CMK (cell line): Measurements from ENCODE around the gene OPCML.

ENCODE experiments used
- DNase-seq: peaks from one replicate; pipeline ENCODE4 v3.0.0-alpha.2; 2010; ENCODE audit warnings: low read depth

OPCML gene

DNA sequence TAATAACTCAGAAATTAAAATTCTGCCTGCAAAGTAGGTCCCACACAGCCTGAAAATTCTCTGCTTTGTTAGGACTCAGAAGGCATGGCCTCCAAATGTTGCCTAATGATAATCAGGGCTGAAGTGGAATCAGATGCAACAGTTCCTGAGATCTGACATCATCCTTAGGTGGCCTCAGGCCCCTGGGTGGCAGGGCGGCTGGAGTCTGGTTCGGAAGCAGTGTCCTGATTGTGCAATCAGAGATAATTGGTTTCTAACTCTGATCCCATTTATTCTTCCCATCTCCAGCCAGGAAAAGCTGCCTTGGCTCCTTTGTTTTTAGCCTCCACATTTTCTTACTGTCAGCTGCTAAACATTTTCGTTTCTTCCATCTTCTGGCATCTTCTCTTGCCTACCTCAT lies 399.3 kb downstream of the OPCML start:
- DNase-seq: no peak

DNA sequence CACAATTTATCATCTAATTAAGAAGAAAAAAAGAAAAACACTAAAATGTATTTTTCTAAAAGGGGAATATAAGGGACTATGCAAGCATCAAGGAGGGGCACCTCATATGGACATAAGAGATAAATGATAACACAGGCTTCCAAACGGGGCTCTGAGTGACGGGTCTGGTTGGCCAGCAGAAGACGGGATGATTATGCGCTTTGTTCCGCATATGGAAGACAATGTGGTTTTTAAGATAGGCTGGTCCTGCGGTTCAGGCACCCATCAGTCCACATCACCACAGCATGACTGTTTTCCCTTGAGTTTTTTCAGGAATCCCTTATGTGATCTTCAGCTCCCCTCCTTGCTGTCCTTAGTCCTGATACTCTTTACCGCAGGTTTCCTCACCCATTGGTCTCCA lies 404.6 kb downstream of the OPCML start:
- peak; percentile 99 for DNase-seq

DNA sequence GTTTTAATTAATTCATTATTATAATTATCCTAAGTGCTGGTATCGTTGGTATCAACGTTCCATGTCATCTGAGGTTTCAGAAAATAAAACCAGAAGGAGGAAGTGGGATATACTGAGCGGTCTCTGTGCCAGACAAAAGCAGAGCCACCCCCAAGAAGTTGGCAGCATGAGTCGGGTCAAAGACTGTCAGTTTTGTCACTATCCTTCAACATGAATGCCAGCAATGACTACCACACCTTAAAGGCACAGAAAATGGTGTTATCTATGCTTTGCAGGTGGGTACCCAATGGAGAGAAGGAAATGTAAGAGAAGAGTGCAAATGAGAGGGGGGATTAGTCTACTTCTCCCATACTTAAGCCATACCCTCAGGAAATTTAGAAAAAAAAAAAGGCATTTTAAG lies 408.5 kb downstream of the OPCML start:
- DNase-seq: no peak

DNA sequence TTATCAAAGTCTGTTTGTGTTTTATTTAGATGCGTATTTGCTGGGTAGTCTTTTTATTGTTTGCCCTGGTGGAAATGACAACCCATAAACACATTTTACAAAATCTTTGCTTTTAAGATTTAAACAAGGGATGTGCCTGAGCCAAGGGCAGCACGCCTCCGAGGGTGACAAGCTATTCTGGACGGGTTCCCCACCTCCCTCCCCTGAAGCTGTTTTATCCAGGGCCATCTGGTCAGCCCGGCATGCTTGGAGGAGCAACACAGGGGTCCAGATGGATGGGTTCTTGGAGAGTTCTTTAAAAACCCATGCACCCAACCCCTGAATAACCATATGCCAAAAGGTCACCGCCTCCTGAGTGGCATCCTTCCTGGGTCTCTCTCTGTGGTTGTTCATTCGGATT lies 408.9 kb downstream of the OPCML start:
- no peak for DNase-seq

DNA sequence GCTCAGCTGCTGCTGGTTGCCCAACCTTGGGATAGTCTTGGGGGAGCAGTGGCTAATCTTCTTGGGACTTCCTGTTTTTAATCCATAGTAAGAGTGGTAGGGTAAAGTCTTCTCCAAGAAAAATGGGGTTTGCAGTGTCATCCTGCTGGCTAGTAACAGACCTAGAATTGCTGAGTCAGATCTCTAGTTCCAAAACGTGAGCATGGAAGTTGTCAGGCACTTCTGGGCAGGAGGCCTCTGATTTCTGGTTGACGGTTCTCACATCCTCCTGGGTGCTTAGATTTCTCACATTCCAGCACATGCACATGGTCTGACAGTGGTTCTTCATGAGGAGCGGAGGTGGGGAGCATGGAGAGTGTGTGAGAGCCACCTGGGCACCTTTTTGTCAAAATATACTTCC lies 410.0 kb downstream of the OPCML start:
- DNase-seq: no peak

DNA sequence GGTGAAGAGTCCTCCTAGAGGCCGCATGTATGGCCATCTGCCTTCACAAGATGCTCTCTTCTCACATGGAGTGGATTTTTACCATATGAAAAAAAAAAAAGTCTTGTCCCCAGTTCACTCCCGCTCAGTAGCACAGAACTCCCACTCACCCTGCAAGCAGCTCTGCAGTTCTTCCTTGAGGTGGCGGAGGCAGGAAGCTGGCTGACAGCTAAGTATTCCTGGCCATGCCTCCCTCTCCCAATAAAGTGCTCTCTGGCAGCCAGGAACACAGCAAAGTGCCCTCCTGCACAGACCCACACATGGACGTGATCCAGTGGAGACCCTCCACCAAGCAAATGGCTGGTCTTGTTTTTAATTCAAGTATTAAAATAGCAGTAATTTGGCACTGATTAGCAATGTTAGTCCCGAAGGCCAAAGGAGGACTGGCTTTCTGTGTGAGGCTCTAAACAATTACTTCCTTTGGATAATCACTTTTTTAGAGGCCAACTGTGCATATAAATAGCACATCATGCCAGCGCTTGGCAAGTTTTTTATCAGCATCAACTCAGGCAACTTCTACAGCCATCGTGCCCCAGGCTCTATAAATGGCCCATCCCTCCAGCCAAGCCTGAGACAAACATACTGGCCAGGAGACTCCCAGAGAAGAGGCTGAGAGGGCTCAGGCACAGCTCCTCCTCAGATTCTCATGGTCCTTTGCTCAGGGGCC lies 413.6 kb downstream of the OPCML start:
- no peak for DNase-seq

DNA sequence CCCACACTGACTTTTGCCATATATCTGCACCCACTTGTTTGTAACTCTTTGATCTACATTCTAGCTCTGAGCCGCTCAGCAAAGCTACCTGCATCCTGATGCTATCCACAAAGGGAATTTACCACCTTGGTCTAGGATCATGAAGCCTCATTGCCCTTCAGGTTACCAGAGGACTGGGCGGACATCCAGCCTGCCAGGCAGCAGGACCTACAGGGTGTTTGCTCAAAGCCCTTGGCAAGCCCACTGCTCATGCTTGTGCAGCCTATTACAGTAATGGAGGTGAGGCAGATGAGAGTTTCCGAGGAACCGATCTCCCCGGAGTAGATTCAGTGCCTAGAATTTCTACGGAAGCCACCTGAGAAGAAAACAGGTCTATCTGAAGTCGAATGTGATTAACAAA lies 417.2 kb downstream of the OPCML start:
- DNase-seq: no peak

DNA sequence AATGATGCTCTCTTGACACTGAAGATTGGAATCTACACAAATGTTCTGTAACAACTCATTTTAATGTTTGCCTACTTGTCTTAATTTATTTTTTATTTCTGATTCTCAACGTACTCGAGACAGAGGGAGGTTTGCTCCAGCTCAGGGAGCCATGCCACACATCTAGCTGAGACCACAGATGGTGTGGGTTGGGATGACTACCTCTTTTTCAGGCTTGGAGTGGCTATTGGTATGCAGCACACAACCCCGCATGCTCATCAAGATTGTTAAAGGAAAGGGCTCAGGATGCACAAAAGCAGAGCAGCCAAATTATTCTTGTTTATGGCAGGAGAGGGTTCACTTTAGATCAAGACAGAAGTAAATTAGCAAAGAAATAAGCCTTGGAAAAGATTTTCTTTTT lies 424.5 kb downstream of the OPCML start:
- DNase-seq: no peak

DNA sequence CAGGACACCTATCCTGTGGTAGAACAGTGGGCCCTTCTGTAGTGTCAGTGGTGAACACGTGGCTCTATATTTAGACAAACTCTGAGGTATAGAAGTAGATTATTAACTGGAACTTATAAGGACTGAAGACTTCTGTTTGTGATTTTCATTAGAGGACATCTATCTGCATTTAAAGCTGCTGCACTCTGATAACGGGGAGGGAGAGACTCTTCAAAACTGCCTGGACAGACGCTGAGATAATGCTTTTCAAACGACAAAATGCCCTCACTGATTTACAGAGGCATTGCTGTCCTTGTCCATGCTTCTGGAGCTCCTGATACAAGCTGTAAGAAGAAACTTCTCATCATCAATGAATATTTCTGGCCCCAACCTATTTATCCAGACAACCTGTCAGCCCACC lies 425.2 kb downstream of the OPCML start:
- no peak for DNase-seq

DNA sequence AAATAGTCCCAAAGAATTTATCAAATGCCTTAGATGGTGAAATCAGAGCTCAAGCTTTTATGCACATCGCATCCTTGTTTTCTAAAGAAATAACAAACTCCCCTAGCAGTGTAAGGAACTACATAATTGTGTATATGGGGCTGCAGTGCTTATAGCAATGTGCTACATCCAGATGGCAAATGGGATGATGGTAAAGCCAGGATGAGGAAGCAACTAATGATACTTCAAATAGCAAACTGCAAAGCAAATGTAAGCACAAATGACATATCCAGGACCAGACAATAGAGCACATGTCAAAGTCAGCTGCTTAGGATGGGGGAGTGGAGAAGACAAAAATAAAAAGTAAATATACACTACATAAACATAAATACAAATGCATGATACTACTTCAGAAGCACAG lies 425.9 kb downstream of the OPCML start:
- DNase-seq: no peak

DNA sequence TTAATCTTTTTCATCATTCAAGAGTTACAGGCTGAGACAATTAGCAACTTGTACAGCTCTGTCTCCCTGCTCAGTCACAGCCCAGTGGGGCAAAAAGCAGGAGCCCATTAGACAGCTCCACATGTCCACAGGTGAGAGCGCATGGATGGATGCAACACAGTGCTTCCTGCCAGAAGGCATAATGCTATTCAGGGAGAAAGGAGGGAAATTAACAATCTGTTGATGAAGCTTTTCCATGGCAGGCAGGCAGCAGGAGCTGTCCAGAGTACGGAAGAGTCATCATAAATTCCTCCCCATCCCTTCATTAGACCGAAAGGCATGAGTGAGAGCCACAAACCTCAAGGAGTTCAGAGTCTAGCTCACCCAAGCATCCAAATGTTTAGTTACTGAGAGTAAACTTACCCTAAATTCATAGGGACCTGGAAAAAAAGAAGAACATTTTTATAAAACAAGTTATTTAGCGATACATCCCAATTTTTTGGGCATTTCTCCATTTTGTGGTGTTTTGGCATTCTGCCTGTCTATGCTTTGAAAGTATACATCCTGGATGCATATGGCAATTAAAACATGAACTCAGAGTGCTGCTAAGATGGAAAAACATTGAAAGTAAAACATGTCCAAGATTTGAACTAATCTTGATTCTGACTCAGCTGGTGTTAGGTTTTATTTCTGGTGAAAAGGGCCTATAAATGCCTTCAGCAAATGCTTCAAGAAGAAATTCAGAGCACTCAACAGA lies 428.1 kb downstream of the OPCML start:
- no peak for DNase-seq

DNA sequence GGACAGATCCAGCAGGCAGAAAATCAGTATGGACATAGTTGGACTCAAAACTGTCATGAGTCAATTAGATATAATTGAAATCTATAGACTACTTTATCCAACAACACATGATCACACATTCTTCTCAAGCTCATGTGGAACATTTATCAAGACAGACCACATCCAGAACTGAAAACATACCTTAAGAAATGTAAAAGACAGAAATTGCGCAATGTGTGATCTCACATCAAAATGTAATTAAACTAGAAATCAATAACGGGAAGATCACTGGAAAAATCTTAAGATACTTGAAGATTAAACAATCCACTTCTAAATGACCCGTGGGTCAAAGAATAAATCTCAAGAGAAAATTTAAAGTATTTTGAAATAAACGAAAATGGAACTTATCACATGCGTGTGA lies 435.3 kb downstream of the OPCML start:
- no peak for DNase-seq

DNA sequence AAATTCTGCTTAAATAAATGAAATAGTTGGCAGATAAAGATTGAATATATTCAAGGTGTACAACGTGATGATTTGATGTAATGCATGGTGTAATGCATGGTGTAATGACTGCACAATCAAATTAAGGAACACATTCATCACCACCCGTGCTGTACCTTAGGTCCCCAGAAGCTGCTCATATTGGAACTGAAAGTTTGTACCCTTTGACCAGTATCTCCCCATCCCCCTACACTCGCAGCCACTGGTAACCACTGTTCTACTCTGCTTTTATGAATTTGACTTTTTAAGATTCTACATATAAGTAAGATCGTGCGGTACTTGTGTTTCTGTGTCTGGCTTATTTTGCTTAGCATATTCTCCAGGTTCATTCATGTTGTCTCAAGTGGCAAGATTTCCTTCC lies 445.8 kb downstream of the OPCML start:
- no peak for DNase-seq

DNA sequence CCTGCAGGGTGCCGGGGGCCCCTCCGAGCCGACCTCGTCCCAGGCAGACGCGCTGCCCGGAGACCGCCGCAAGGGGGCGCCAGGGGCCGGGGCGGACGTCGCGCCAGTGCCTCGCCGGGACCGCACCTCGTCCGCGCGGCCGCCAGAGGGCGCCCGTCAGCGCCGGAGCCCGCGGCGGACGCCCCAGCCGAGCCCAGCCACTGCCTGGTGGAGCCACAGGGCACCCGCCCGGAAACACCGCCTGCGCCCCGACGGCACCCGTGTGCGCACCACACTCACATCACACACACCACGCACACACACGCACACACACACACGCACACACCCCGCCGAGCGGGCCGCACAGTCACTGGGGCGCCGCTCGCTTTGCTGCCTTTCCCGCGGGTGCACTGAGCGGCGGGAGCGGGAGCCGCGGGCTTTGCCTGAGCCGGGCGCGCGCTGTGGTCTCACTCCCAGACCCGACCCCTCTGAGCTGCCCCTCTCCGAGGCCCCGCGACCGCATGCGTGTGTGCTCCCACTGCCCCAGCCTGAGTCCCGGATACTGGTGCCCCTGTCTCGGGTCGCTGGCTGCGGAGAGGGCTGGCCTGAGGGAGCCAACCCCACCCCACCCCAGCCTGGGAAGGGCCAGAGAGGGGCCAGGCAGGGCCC lies 449.3 kb downstream of the OPCML start:
- DNase-seq: peak; percentile 59

DNA sequence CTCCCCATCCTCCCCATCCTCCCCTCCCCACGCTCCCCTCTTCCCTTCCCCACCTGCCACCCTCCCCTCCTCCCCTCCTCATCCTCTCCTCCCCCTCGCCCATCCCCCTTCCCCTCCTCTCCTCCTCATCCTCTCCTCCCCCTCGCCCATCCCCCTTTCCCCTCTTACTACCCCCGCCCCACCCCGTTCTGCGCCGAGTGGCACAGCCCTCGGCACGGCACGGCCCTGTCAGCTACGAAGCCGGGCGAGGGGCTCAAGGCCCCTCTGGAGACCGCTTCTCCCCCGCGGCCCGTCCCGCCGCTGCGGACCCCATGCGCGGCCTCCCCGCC lies 449.9 kb downstream of the OPCML start:
- peak; percentile 18 for DNase-seq

DNA sequence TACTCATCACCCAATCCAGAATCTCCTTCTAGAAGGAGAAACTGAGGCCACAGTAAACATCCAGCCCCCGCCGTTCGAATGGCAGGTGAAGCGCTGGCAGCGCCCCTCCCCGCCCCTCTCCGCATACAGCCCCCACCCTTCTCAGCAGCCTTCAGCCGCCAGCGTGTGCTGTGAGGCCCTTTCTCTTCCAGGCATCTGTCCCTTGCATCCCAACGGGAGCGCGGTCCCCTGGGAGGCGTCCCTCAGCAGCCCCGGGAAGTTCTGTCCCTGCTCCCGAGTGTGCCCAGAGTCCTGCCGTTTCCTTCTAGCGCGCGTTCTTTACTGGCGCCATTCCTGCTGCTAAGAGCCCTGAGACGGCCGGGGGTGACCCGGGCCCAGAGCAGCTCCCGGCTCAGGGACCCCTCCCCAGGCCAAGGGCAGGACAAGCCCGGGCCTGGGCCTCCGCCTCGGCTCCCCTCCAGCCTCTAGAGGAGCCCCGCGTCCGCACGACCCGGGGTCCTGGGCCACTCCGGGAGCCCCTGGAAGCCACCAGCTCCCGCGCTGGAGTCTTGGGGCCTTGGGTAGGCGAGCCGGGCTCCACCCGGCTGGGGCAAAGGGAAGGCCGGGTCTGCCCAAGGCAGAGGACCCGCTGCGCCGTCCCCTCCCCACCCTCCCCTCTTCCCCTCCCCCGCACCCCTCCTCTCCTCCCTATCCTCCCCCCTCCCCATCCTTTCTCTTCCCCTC lies 450.4 kb downstream of the OPCML start:
- no peak for DNase-seq

DNA sequence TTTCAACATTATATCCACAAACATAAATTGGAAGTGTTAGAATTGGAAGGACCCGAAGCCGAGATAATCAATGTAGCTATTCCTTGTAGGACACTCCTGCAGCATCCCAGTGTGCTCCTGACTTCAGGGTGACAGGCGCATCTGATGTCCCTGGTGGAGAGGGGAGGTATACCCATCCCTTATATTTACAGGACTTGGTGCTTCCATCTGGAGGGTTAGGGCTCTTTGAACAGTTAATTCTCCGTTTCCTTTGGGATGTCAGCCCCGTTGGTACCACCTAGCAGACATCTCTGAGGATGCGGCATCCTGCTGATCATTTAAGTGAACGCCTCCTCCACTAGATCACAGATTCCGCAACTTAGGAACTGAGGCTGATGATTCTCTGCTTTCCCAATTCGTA lies 451.3 kb downstream of the OPCML start:
- DNase-seq: no peak

DNA sequence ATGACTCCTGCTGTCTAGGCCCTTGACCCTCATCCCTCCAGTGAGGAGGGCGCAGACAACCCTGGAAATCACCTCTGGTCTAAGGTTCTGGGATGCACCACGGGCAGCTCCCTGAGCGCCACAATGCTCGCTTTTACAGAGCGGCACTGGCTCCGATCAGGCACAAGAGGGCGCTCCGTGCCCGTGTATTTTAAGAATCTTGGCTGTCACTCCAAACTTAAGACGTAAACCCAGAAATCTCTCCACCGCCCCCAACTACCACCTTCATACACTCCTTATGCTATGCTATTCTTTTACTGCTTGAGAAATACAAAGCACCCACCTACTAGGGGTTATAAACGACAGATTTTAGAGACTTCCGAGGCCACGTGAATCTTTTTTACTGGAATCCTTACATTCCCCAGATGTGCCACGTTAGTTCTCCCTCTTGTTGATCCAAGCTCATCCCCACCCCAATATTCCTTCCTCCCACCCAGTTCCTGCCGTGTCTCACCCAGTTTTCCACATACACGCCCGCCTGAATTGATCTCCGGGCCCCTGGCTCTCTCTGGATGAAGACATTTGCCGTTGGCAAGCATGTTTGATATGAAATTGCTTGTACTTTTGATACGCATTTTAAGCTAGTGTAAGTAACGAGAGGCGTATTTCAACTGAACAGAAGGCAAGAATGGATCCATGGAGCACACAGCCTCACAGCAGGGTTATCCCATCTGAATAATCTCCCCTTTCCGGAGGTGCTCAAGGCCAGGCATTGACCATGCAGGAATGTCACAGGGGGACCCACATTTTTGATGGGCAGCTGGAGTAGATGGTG lies 453.5 kb downstream of the OPCML start:
- peak; percentile 26 for DNase-seq

DNA sequence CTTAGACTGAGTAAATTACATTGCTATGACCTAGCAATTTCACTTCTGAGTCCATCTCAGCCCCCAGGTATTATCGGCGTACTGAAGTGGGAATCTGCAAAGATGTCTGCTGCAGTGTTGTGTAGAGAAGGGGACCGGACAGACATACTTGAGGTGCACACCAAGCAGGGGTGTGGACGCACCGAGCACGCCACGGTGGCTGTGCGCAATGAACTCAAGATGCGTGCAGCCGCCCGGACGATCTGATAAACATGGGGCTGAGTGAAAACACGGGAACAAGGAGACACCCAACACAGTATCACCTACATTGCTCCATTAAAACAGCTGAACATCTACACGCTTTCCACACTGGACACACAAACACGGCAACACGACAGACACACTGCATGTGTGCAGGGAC lies 454.3 kb downstream of the OPCML start:
- no peak for DNase-seq

DNA sequence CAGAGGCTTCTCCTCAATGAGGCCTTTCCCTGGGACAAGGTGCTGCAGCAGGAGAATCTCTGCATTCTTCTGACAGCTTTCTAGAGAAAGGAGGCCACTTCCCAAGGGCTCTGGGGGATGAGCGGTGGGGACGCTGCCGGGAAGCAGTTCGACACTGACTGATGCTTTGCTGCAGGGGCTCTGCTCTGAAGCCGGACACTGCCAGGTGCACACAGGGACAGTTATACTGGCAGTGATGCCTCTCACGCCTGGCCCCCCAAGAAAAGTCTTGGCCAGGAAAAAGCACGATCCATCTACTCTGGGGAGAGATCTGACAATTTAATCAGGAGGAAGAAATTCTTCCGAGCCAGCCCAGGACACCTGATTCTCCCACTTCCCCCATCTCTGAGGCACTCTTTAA lies 456.9 kb downstream of the OPCML start:
- DNase-seq: no peak

DNA sequence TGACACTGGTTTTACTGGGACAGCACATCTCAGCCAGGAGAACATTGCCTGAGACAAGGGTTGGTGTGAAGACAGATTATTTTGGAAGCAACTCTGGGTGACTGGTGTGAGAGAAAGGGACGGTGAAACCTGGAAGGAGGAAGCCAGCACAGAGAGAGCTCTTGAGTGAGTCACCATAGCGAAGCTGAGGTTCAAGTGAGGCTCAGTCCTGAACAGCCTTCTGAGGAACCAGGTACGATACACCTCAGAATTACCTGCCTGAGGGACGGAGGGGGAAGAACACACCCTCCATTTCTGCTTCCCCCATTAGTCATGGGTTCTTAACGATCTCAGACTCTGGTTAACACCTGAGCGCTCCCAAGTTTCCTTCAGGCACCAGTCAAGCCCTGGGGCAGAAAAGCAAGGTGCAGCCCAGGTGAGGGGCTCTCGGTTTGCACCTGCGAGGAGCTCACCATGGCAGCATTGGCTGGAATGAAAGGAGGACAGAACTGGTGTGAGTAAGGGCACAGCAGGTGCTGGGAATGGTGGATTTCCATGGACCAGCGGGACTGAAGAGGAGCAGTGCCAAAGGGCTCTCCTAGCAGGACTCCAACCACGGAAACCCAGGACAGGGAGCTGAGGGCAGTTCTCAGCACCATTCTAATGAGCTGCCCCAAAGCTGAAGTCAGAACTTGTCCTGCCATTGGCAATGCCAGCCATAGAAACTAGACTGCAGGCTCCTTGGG lies 459.3 kb downstream of the OPCML start:
- DNase-seq: no peak
